ENCODE measurements around the gene TENT4A.

GRCh38 chr5:6710070-6710469 is 3.2 kb upstream of the TENT4A start:
- TF ChIP-seq, protein P1, sequence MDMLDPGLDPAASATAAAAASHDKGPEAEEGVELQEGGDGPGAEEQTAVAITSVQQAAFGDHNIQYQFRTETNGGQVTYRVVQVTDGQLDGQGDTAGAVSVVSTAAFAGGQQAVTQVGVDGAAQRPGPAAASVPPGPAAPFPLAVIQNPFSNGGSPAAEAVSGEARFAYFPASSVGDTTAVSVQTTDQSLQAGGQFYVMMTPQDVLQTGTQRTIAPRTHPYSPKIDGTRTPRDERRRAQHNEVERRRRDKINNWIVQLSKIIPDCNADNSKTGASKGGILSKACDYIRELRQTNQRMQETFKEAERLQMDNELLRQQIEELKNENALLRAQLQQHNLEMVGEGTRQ (IDR thresholded peaks at IDR 0.05; ENCODE audit: low read depth, low read length) = no peak
- TF ChIP-seq CTCF (conservative IDR thresholded peaks at IDR 0.05; ENCODE audit: low read depth, low read length) (no peak), POLR2A (IDR thresholded peaks at IDR 0.05; ENCODE audit: low read depth, low read length) (no peak), ELK1 (IDR thresholded peaks at IDR 0.05; ENCODE audit: borderline replicate concordance, low read depth, low read length) (no peak), RFX5 (IDR thresholded peaks at IDR 0.05; ENCODE audit: low read depth, low read length) (no peak)
